ENCODE measurements around the gene ANKRD29. TPM values are rescaled to one million over a fixed set of nuclear protein-coding genes. Genes with fewer than 3 reads are reported as not detected.
A peak's percentile ranks its signal among the peaks of the same experiment; 100 is the strongest.

The ANKRD29 gene
- total RNA-seq, 1 donor from 2014 or later: 2.1 TPM

DNA sequence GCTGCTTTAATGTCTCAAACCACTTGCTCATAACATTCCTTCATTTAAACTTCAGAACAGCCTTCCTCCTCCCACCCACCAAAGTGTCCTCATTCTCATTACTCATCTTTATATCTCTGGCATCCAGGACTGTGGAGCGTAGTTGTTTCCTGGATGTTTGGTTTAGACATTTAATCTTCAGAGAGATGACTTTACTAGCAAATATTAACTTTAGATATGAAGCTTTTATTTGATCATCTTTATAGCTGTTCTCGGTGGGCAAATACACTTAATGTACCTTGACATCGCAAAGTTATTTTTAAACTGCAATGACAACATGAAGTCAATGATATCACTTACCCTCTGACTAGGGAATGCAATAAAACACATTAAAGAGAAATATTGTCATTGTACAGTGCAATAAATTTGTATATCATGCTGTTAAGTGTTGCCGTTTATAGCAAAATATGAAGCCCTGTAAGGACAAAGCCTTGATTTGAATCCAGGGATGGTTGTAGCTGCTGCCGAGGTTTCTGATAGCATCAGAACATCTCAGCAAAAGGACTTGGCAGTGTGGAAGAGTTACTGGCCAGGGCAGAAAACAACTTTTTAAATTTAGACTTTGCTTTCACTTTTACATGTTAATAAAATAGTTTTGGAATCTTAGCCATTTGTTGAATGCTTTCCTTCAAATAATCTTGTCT lies 21.9 kb upstream of the ANKRD29 start:
- DNase-seq (ENCODE audit: low read depth): no peak

DNA sequence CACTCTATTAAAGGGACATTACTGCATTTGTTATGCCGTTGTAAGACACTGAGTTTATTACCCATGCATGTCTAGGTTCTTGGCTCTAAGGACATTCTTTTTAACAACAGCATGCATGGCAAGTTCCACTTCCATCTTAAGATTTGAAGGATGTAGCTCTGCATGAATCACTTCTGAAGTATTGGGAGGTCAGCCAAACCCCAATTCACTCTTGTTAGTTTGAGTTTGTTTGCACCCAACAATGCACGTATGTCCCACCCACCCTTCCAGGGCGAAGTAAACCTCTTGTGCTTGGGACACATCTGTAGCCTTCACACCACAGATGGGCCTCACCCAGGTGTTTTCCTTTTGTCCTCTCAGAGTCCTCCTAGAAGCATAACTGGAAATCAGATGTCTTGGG lies 21.0 kb upstream of the ANKRD29 start:
- no peak for DNase-seq (ENCODE audit: low read depth)

- no peak for DNase-seq (ENCODE audit: low read depth)
Measured at GRCh38 chr18:23683155-23683554, 20.4 kb upstream of the ANKRD29 start.

- DNase-seq (ENCODE audit: low read depth): no peak
Measured at GRCh38 chr18:23682472-23682871, 19.8 kb upstream of the ANKRD29 start.

DNA sequence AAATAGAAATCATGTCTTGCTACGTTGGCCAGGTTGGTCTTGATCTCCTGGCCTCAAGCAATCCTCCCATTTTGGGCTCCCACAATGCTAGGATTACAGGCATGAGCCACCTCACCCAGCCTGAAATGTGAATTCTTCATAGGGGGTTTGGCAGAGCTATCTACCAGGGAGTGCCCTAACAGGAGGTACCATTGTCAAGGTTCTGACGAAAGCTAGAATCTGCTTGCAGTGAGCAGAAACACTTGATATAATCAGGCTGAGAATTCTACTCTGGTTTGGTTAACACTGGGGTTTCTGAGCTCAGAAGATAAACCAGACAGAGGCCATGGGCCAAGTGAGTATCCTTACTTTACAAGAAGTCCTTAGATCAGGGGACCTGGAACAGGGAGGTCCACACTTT lies 19.3 kb upstream of the ANKRD29 start:
- DNase-seq (ENCODE audit: low read depth): no peak

GRCh38 chr18:23675896-23676295 lies 13.2 kb upstream of the ANKRD29 start:
- DNase-seq (ENCODE audit: low read depth): no peak

GRCh38 chr18:23675236-23675635 lies 12.5 kb upstream of the ANKRD29 start:
- no peak for DNase-seq (ENCODE audit: low read depth)

GRCh38 chr18:23673725-23674124 lies 11.0 kb upstream of the ANKRD29 start:
- no peak for DNase-seq (ENCODE audit: low read depth)

DNA sequence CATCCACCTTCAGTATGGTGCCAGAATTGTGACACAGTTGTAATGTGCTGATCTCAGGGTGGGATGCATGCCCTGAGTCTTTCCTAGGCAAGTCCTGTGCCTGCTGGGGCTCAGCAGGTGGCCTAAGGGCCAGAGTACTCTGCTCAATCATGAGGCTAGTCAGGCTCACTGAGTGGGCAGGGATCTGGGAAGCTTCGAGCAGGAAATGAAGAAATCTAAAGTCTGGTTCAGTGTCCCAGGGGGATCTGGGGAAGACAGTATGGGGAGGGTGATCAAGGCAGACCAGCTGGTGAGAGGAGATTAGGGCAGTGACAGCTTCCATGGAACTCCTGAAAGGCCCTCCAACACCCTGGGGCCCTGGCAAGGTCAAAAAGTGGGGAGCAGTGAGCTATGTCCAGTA lies 8.9 kb upstream of the ANKRD29 start:
- DNase-seq (ENCODE audit: low read depth): no peak

DNA sequence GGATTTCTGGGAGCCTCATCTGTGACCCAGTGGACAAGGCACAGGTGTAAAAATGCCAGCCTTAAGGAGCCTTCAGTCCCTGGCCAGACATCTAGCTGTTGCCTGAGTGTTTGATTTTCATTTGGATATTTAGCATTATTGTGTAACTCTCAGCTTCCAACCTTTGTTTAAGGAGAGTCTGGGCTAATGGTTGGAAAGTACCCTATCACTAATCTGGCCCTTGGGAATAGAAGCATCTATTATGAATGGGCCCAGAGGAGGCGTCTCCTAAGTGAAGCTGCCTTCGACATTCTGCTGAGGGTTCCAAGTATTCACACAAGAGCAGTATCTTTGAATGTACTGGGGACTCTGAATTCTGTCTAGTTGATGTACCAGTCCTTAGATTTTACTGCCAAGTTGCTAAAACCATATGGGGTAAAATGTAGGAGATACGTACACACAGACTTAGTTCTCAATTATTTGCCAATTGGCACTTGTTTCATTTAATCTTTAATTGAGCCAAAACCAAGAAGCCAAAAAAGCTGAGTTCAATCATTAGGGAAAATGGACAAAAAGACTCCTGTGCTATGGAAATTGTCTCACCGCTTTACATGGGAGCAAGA lies 7.2 kb upstream of the ANKRD29 start:
- DNase-seq (ENCODE audit: low read depth): no peak

GRCh38 chr18:23669202-23669766 lies 6.6 kb upstream of the ANKRD29 start:
- no peak for DNase-seq (ENCODE audit: low read depth)

GRCh38 chr18:23668731-23669130 lies 6.0 kb upstream of the ANKRD29 start:
- no peak for DNase-seq (ENCODE audit: low read depth)

DNA sequence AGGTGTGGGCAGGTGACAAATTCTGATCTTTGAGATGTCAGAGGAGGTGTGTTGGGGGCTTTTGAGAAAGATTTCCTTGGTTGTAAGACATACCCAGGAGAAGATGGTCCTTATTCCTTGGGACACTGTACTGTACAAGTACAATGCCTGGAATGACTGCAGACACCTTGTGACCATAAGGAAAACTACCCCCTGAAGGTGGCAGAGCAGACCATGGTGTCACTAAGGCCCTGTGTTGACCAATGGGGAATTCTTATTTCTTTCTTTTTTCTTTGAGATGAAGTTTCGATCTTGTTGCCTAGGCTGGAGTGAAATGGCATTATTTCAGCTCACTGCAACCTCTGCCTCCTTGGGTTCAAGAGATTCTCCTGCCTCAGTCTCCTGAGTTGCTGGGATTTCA lies 4.4 kb upstream of the ANKRD29 start:
- DNase-seq (ENCODE audit: low read depth): no peak

DNA sequence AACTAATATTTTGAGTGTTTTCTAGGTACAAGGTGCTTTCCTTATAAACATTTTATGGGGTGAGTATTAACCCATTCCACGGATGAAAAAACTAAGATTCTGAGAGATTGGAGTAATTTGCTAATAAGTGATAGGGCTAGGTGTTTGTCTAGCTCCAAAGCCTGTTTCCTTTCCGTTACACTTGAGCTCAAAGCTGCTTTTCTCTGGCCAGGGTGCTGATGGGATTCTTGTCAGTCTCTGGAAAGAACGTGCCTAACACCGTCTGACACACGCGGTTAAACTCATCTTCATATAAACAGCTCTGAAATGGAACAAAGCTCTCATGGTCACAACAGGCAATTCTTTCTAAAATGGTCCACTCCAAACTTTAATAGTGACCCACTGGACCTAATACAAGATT lies 2.0 kb upstream of the ANKRD29 start:
- DNase-seq (ENCODE audit: low read depth): no peak

GRCh38 chr18:23661735-23662308 lies 889 bp downstream of the ANKRD29 start:
- DNase-seq (ENCODE audit: low read depth): no peak

DNA sequence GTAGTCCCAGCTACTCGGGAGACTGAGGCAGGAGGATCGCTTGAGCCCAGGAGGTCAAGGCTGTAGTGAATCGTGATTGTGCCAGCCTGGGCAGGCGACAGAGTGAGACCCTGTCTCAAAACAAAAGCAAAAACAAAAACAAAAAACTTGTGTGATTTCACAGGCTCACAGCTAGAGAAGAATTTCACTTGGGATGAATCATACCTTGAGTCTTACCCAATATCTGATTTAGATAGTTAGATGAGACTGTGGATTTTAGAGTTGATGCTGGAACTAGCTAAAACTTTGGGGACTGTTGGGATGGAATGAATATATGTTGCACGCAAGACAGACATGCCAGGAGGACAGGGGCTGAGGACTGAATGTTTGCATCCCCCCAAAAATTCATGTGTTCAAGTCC lies 4.4 kb downstream of the ANKRD29 start:
- no peak for DNase-seq (ENCODE audit: low read depth)

GRCh38 chr18:23652232-23652631 lies 10.5 kb downstream of the ANKRD29 start:
- no peak for DNase-seq (ENCODE audit: low read depth)

GRCh38 chr18:23650968-23651927 lies 11.5 kb downstream of the ANKRD29 start:
- peak; percentile 62 for DNase-seq (ENCODE audit: low read depth)

- no peak for DNase-seq (ENCODE audit: low read depth)
Measured at GRCh38 chr18:23648940-23649607, 13.6 kb downstream of the ANKRD29 start.

DNA sequence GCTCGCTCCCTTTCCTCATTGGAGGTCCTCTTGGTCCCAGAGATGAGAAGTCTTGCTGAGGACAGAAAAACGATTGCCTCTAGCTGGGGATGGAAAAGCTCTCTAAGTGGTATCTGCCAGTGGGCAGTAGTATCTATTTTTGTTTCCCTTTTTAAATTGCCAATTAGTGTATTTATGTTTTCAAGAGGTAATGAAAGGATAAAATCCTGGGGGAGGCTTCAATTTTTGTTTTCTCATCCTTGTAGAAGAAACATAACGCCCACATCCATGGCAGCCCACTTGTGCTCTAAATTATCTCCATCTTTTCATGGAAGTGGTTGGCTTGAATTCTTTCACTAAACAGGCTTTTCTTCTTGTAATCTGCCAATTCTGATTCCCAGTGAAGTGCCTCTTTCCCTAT lies 14.3 kb downstream of the ANKRD29 start:
- no peak for DNase-seq (ENCODE audit: low read depth)

- no peak for DNase-seq (ENCODE audit: low read depth)
Measured at GRCh38 chr18:23646282-23646681, 16.4 kb downstream of the ANKRD29 start.
